ENCODE data around the gene PKN1.
A peak's percentile ranks its signal among the peaks of the same experiment; 100 is the strongest.

PKN1 gene

DNA sequence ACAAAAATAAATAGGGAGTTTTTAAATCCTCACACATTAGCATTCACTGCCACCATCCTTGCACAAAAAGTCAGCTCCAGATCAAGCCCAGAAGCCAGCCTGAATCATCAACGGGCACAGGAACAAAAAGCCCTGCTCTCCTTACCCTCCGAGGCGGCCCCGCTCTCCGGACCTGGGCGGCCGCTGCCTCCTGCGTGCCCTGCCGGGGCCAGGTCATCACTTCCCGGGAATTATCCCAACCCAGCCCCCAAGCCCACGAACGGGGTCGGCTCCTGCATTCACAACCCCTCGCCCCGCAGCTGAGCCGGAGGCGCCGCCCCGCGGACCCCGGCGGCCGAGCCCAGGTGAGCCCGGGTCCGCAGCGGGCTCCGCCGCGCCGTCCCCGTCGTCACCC, 84.3 kb downstream of the PKN1 start:
- H4K12ac ChIP-seq (ENCODE audit: low read depth, low read length), result no peak overlapping the region
- H2BK5ac ChIP-seq (ENCODE audit: low read depth, low read length, poor library complexity), result peak overlapping the region; percentile 28
- H3K4me2 ChIP-seq (ENCODE audit: low read length), result peak overlapping the region; percentile 74
- peak overlapping the region; percentile 41 for H3K14ac ChIP-seq (ENCODE audit: low read length)
- no peak overlapping the region for H2AFZ ChIP-seq (ENCODE audit: insufficient read depth, low read length, poor library complexity)
- DNase-seq, result peak in 1 of 2 donors; percentile 25
- H3K79me2 ChIP-seq (ENCODE audit: control insufficient read depth, insufficient read depth, low read length, poor library complexity), result peaks cover 18% of the 10 kb centered on the region
- H2BK120ac ChIP-seq (ENCODE audit: insufficient read depth, low read length, poor library complexity), result peak overlapping the region; percentile 9
- peaks cover 25 to 28% of the 10 kb centered on the region in 2 experiments for H3K36me3 ChIP-seq (ENCODE audit: control insufficient read depth in 1 of 2, insufficient read depth in 2 of 2, low read length in 2 of 2)
- H4K8ac ChIP-seq (ENCODE audit: low read depth, low read length), result no peak overlapping the region
- H3K27me3 ChIP-seq (ENCODE audit: insufficient read depth, low read length), result no peaks in the 10 kb centered on the region
- no CpG with 5 or more reads among the region's 32 CpGs for WGBS (ENCODE audit: extremely low coverage, insufficient coverage, insufficient read length)
- no peak overlapping the region for H2BK12ac ChIP-seq (ENCODE audit: low read length)
- peak overlapping the region; percentile 94 for H3K4ac ChIP-seq (ENCODE audit: low read depth, low read length)
- peak overlapping the region; percentile 19 for H2AK5ac ChIP-seq (ENCODE audit: low read length)
- peak overlapping the region; percentile 83 for H3K9ac ChIP-seq (ENCODE audit: low read length)
- H3K4me3 ChIP-seq (ENCODE audit: low read depth, low read length), result peak overlapping the region; percentile 100
- H4K91ac ChIP-seq (ENCODE audit: low read depth, low read length), result peak overlapping the region; percentile 29
- no peak overlapping the region for H3K23ac ChIP-seq (ENCODE audit: low read length)
- peaks cover 10 to 13% of the 10 kb centered on the region in 2 experiments for H3K4me1 ChIP-seq (ENCODE audit: control insufficient read depth in 1 of 2, insufficient read depth in 2 of 2, low read length in 2 of 2)
- H3K79me1 ChIP-seq (ENCODE audit: low read length), result peaks cover 13% of the 10 kb centered on the region
- no peaks in the 10 kb centered on the region for H3K9me3 ChIP-seq (ENCODE audit: insufficient read depth, low read depth, low read length)
- H3K27ac ChIP-seq (ENCODE audit: low read depth, low read length), result peak overlapping the region; percentile 80
- H3K18ac ChIP-seq (ENCODE audit: low read length), result peak overlapping the region; percentile 20

DNA sequence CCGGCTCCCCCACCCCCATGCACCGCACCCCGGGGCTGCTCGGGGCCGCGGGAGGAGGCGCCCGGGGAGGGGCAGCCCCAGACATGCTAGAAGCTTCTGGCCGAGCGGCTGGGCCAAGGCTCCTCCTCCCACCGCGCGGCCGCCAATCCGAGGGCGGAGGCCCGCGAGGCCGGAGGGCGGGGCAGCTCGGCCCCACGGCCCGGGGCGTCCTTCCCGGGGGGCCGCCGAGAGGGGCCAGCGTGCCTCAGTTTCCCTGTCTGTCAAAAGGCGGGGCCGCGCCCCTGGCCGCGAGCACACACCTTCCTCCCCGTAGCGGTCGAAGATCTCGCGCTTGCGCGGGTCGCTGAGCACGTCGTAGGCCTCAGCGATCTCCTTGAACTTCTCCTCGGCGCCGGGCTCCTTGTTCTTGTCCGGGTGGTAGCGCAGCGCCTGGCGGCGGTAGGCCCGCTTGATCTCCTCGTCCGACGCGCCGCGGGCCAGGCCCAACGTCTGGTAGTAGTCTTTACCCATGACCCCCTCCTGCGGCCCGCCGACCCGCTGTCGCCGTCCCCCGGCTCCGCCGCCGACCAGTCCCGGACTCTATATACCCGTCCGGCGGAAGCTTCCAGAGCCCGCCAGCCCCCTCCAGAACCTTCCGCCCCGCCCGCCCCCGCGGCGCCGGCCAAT, 84.9 kb downstream of the PKN1 start, which contains the start of gene DNAJB1:
DNAJB1 (minus strand) TSS at position 558 of the 666 bp plus-strand sequence; CDS start at position 510, 48 bp downstream.
- H3K4me3 ChIP-seq (ENCODE audit: low read depth, low read length), result peak within 1 kb of the TSS; percentile 100
- no CpG with 5 or more reads among the region's 82 CpGs for WGBS (ENCODE audit: extremely low coverage, insufficient coverage, insufficient read length)
- peak within 1 kb of the TSS; percentile 95 for H2BK5ac ChIP-seq (ENCODE audit: low read depth, low read length, poor library complexity)
- peak within 1 kb of the TSS; percentile 80 for H3K4me2 ChIP-seq (ENCODE audit: low read length)
- H3K79me2 ChIP-seq (ENCODE audit: control insufficient read depth, insufficient read depth, low read length, poor library complexity), result peaks cover 18% of the 10 kb centered on the region
- H3K4ac ChIP-seq (ENCODE audit: low read depth, low read length), result peak within 1 kb of the TSS; percentile 94
- peak within 1 kb of the TSS; percentile 97 for H3K9ac ChIP-seq (ENCODE audit: low read length)
- H3K27ac ChIP-seq (ENCODE audit: low read depth, low read length), result peak within 1 kb of the TSS; percentile 80
- H2BK120ac ChIP-seq (ENCODE audit: insufficient read depth, low read length, poor library complexity), result peak within 1 kb of the TSS; percentile 59
- H3K36me3 ChIP-seq (ENCODE audit: control insufficient read depth in 1 of 2, insufficient read depth in 2 of 2, low read length in 2 of 2), result peaks cover 25 to 28% of the 10 kb centered on the region in 2 experiments
- peaks cover 10 to 13% of the 10 kb centered on the region in 2 experiments for H3K4me1 ChIP-seq (ENCODE audit: control insufficient read depth in 1 of 2, insufficient read depth in 2 of 2, low read length in 2 of 2)
- H3K14ac ChIP-seq (ENCODE audit: low read length), result peak within 1 kb of the TSS; percentile 95
- peak within 1 kb of the TSS; percentile 90 for H3K18ac ChIP-seq (ENCODE audit: low read length)
- peak within 1 kb of the TSS; percentile 82 for H4K91ac ChIP-seq (ENCODE audit: low read depth, low read length)
- H4K12ac ChIP-seq (ENCODE audit: low read depth, low read length), result peak within 1 kb of the TSS; percentile 73
- H2AFZ ChIP-seq (ENCODE audit: insufficient read depth, low read length, poor library complexity), result peak within 1 kb of the TSS; percentile 38
- peak within 1 kb of the TSS; percentile 84 for H2AK5ac ChIP-seq (ENCODE audit: low read length)
- peaks cover 13% of the 10 kb centered on the region for H3K79me1 ChIP-seq (ENCODE audit: low read length)
- H4K8ac ChIP-seq (ENCODE audit: low read depth, low read length), result peak within 1 kb of the TSS; percentile 78
- H3K23ac ChIP-seq (ENCODE audit: low read length), result no peak within 1 kb of the TSS
- no peak within 1 kb of the TSS for H2BK12ac ChIP-seq (ENCODE audit: low read length)
- H3K27me3 ChIP-seq (ENCODE audit: insufficient read depth, low read length), result no peaks in the 10 kb centered on the region
- H3K9me3 ChIP-seq (ENCODE audit: insufficient read depth, low read depth, low read length), result no peaks in the 10 kb centered on the region
- DNase-seq, result peak; percentile 49 to 69

DNA sequence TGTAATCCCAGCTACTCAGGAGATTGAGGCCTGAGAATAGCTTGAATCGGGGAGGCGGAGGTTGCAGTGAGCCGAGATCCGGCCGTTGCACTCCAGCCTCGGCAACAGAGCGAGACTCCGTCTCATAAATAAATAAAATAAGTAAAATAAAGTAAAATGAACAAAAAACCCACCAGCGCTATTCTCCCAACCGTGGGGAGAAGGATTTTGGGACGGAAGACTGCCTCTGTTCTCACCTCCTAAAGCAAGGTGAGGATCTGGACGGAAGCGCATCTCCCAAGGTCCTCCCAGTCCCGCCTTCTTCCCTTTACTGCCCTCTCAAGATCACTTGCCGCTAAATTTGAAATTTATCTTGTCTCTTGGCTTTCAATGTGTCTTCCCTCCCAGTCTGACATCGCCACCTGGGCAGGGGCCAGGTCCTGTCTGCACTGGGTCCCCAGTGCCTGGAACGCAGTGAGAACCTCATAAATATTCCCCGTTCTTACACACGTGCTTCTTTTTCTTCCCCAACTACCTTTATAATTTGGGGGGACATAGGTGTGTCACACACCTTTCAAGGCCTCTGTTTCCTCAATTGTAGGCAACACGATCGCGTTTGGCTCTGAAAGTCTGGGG, 86.2 kb downstream of the PKN1 start:
- Histone ChIP-seq H3K4me3 (ENCODE audit: low read depth, low read length) (no peak overlapping the region), H3K27me3 (ENCODE audit: insufficient read depth, low read length) (no peaks in the 10 kb centered on the region), H3K79me1 (ENCODE audit: low read length) (peaks cover 13% of the 10 kb centered on the region), H3K9me3 (ENCODE audit: insufficient read depth, low read depth, low read length) (no peaks in the 10 kb centered on the region), H2BK5ac (ENCODE audit: low read depth, low read length, poor library complexity) (no peak overlapping the region), H3K23ac (ENCODE audit: low read length) (no peak overlapping the region), H2BK12ac (ENCODE audit: low read length) (peak overlapping the region; percentile 85), H2AFZ (ENCODE audit: insufficient read depth, low read length, poor library complexity) (no peak overlapping the region), H3K36me3 (ENCODE audit: control insufficient read depth in 1 of 2, insufficient read depth in 2 of 2, low read length in 2 of 2) (peaks cover 22 to 23% of the 10 kb centered on the region in 2 experiments), H3K14ac (ENCODE audit: low read length) (no peak overlapping the region), H3K4me1 (ENCODE audit: control insufficient read depth in 1 of 2, insufficient read depth in 2 of 2, low read length in 2 of 2) (peaks cover 10 to 13% of the 10 kb centered on the region in 2 experiments), H3K27ac (ENCODE audit: low read depth, low read length) (no peak overlapping the region), H4K8ac (ENCODE audit: low read depth, low read length) (peak overlapping the region; percentile 78), H2BK120ac (ENCODE audit: insufficient read depth, low read length, poor library complexity) (peak overlapping the region; percentile 43), H2AK5ac (ENCODE audit: low read length) (peak overlapping the region; percentile 74), H3K79me2 (ENCODE audit: control insufficient read depth, insufficient read depth, low read length, poor library complexity) (peaks cover 18% of the 10 kb centered on the region), H4K12ac (ENCODE audit: low read depth, low read length) (no peak overlapping the region), H3K18ac (ENCODE audit: low read length) (no peak overlapping the region), H3K4ac (ENCODE audit: low read depth, low read length) (no peak overlapping the region), H3K4me2 (ENCODE audit: low read length) (no peak overlapping the region), H3K9ac (ENCODE audit: low read length) (no peak overlapping the region), H4K91ac (ENCODE audit: low read depth, low read length) (peak overlapping the region; percentile 56)
- no peak for DNase-seq
- no CpG with 5 or more reads among the region's 22 CpGs for WGBS (ENCODE audit: extremely low coverage, insufficient coverage, insufficient read length)

DNA sequence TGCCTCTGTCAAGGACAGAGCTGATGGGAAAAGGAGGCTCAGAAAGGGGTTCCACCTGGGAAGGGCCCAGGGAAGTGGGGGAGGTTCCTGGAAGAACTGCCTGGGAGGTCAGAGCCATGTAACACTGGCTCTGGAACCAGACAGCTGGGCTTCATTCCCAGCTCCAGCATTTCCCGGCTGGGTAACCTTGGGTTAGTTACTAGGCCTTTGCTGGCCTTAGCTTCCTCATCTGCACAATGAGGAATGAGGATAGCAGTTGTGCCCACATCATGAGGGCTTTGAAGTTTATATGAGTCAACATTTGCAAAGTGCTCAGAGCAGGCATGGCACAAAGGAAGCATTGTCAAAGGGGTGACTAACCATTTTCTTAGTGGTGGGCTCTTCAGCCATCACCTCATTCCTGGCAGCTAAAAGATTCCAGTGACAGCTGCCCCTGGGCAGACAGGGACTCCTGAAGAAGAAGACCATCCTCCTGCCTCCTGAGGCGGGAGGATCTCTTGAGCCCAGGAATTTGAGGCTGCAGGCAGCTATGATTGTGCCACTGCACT, 86.8 kb downstream of the PKN1 start:
- peak; percentile 77 to 84 for DNase-seq
- H3K9me3 ChIP-seq (ENCODE audit: insufficient read depth, low read depth, low read length), result no peaks in the 10 kb centered on the region
- H2AFZ ChIP-seq (ENCODE audit: insufficient read depth, low read length, poor library complexity), result no peak overlapping the region
- peak overlapping the region; percentile 20 for H4K8ac ChIP-seq (ENCODE audit: low read depth, low read length)
- H4K91ac ChIP-seq (ENCODE audit: low read depth, low read length), result peak overlapping the region; percentile 13
- H3K14ac ChIP-seq (ENCODE audit: low read length), result no peak overlapping the region
- no peak overlapping the region for H2BK5ac ChIP-seq (ENCODE audit: low read depth, low read length, poor library complexity)
- H3K4me1 ChIP-seq (ENCODE audit: control insufficient read depth in 1 of 2, insufficient read depth in 2 of 2, low read length in 2 of 2), result peaks cover 10 to 13% of the 10 kb centered on the region in 2 experiments
- no peak overlapping the region for H3K27ac ChIP-seq (ENCODE audit: low read depth, low read length)
- H3K9ac ChIP-seq (ENCODE audit: low read length), result no peak overlapping the region
- no peaks in the 10 kb centered on the region for H3K27me3 ChIP-seq (ENCODE audit: insufficient read depth, low read length)
- H3K36me3 ChIP-seq (ENCODE audit: control insufficient read depth in 1 of 2, insufficient read depth in 2 of 2, low read length in 2 of 2), result peaks cover 18% of the 10 kb centered on the region in 2 experiments
- H3K18ac ChIP-seq (ENCODE audit: low read length), result no peak overlapping the region
- no peak overlapping the region for H2BK120ac ChIP-seq (ENCODE audit: insufficient read depth, low read length, poor library complexity)
- no peak overlapping the region for H4K12ac ChIP-seq (ENCODE audit: low read depth, low read length)
- H3K23ac ChIP-seq (ENCODE audit: low read length), result no peak overlapping the region
- no peak overlapping the region for H3K4me3 ChIP-seq (ENCODE audit: low read depth, low read length)
- WGBS (ENCODE audit: extremely low coverage, insufficient coverage, insufficient read length), result no CpG with 5 or more reads among the region's 2 CpGs
- H3K4ac ChIP-seq (ENCODE audit: low read depth, low read length), result no peak overlapping the region
- H3K79me2 ChIP-seq (ENCODE audit: control insufficient read depth, insufficient read depth, low read length, poor library complexity), result peaks cover 18% of the 10 kb centered on the region
- H3K4me2 ChIP-seq (ENCODE audit: low read length), result no peak overlapping the region
- peak overlapping the region; percentile 74 for H2AK5ac ChIP-seq (ENCODE audit: low read length)
- peak overlapping the region; percentile 85 for H2BK12ac ChIP-seq (ENCODE audit: low read length)
- H3K79me1 ChIP-seq (ENCODE audit: low read length), result peaks cover 13% of the 10 kb centered on the region

Data from trophoblast cell (in vitro differentiated cells and primary cell).